Pericardium fibroblast (primary cell): ENCODE data around the gene CACNB3. TPM values are rescaled to one million over a fixed set of nuclear protein-coding genes. Genes with fewer than 3 reads are reported as not detected.

Experiments
- total RNA-seq: library from RNA; depleted of rRNA; stranded (reverse); fragments of >200 nt; gene quantifications from 2 replicates; pipeline ENCODE4 v1.2.3, GENCODE V29; 2015

Gene CACNB3
- 21.8 and 23.4 TPM in 2 replicates for total RNA-seq

DNA sequence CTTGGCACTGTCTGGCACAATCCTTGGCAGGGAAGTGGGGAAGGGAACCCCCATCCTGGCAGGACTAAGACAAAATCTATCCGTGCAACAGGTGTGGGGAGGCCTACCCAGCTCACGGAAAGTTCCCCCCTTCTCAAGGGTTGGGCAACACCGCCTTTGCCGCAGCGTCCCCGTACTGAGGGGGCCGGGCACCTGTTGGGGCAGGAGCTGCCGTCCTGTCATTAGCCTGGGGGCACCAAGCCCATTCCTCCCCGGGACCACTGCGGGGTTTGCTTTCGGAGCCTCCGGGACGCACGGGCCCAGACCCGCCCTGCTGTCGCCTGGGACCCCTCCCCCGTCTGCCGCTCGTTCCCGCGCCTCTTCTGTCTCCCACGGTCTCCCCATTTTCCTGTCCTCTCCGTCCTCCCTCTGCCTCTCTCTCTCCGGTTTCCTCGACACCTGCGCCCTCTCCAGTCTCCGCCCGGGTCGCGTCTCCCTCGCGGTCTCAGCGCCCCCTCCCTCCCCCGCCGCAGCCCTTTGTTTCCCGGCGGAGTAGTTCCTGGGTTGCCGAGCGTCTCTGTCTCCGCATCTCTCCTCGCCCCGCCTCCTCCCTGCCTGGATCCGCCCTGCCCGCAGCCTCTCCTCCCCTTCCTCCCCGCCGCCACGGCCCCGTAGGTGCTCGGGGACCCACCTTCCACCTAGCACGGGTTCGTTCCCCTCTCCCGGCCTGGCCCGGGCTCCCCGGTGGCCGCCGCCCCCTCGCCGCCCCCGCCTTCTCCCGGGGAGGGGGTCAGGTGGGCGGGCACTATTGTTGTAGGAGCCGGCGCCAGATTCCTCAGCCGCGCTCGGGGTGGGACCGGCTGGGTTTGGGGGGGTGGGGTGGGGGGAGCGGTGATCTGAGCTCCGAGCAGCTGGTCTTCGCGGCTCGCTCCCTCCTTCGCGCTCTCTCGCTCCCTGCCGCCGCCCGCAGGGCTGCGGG is at the start of gene CACNB3:
CACNB3 (plus strand) TSS at position 624 of the 958 bp plus-strand sequence. CDS start 434 bp downstream, outside the sequence.

DNA sequence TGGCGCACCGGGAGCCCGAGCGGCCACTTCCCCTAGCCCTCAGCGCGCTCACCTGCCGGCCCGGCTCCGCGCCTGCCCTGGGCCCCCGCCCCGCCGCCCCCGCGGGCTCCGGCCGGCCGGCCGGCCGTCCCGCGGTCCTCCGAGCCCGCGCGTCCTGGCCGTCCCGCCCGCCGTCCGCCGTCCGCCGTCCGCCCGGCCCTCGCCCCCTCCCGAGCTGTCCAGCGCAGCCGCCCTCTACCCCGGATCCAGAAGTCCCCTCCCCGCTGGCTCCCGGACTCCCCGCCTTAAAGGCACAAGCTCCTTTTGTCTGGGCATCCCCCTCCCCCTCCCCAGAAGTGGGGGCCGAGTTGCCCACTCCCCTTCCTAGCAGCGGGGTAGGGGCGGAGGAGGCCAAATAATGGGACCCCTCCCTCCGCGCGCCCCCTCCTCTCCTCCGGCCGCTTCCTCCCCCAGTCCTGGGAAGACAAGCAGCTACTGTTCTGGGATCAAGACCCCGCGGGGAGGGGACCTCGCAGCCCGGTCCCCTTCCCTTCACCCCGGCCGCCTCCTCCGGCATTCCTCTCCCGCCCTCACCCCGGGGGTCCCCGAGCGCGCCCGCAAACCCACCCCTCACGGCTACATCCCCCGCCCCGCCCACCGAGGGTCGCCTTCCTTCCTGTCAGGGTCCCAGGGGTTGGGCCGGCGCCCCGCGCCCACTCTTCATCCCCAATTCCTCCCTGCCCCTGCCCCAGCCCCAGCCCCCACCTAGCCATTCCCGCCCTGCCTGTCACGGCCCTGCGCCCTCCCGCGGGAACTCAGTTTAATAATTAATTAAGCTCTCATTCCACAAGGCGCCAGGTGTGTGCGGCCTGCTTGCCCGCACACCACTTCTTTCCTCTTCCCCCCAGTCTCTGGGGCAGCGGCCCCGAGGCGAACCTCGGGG is 29.2 kb upstream of the CACNB3 start, which contains the start of gene ADCY6:
ADCY6 (minus strand) TSS at position 236 of the 922 bp plus-strand sequence. CDS start 5,655 bp downstream, outside the sequence.

GRCh38 chr12:48851883-48852733 is 33.8 kb downstream of the CACNB3 start, which contains the start of gene DDX23:
Gene DDX23 (minus strand): TSS chr12:48852163. CDS start chr12:48845782, 6,381 bp downstream.

GRCh38 chr12:48865281-48866051 is 47.2 kb downstream of the CACNB3 start, which contains the start of gene RND1:
Gene RND1 (minus strand): TSS chr12:48865870. CDS start chr12:48865767, 103 bp downstream.

Other genes with a start within 250 kb of the CACNB3 start
- gene LALBA, start 248.4 kb upstream of the CACNB3 start, total RNA-seq, result not detected in 2 replicates
- gene KANSL2, start 136.3 kb upstream of the CACNB3 start, total RNA-seq, result 38.9 and 40.3 TPM in 2 replicates
- gene CCNT1, start 101.8 kb upstream of the CACNB3 start, total RNA-seq, result 12.9 and 14.1 TPM in 2 replicates
- 23.7 and 41.4 TPM in 2 replicates for gene ADCY6, start 29.4 kb upstream of the CACNB3 start, total RNA-seq
- gene DDX23, start 33.7 kb downstream of the CACNB3 start, total RNA-seq, result 44.9 and 50.5 TPM in 2 replicates
- gene RND1, start 47.4 kb downstream of the CACNB3 start, total RNA-seq, result 0.17 TPM in 1 of 2 replicates, not detected in the other
- 38.6 and 63.6 TPM in 2 replicates for gene FKBP11, start 107.0 kb downstream of the CACNB3 start, total RNA-seq
- gene ARF3, start 139.0 kb downstream of the CACNB3 start, total RNA-seq, result 42.1 and 52.7 TPM in 2 replicates
- gene WNT10B, start 153.2 kb downstream of the CACNB3 start, total RNA-seq, result 0.12 TPM in 1 of 2 replicates, not detected in the other
- not detected in 2 replicates for gene WNT1, start 159.8 kb downstream of the CACNB3 start, total RNA-seq
- gene DDN, start 180.9 kb downstream of the CACNB3 start, total RNA-seq, result 0.23 TPM in 1 of 2 replicates, not detected in the other
- gene PRKAG1, start 200.3 kb downstream of the CACNB3 start, total RNA-seq, result 47.9 and 66.5 TPM in 2 replicates
- gene KMT2D, start 242.3 kb downstream of the CACNB3 start, total RNA-seq, result 12.3 and 15.5 TPM in 2 replicates